Fibroblast of lung (primary cell): ENCODE results near the gene CCDC92B.
A peak's percentile ranks its signal among the peaks of the same experiment; 100 is the strongest.

ENCODE experiments used
- EZH2 ChIP-seq: IDR thresholded peaks from 2 replicates; pipeline ENCODE4 v1.5.1; 2012; ENCODE audit warnings: low read length, control low read depth, mild to moderate bottlenecking; ENCODE audit errors: missing control alignments
- TF ChIP-seq, protein P1 (sequence below), 2 donors: IDR thresholded peaks in 1 of 2; conservative IDR thresholded peaks in 1 of 2; 1 replicate in 1 of 2; 2 replicates in 1 of 2; pipeline ENCODE4 v1.5.1; 2011 to 2012; ENCODE audit warnings: low read length in 2 of 2, control low read depth in 1 of 2, inconsistent platforms in 1 of 2, low read depth in 1 of 2, mild to moderate bottlenecking in 1 of 2

DNA sequence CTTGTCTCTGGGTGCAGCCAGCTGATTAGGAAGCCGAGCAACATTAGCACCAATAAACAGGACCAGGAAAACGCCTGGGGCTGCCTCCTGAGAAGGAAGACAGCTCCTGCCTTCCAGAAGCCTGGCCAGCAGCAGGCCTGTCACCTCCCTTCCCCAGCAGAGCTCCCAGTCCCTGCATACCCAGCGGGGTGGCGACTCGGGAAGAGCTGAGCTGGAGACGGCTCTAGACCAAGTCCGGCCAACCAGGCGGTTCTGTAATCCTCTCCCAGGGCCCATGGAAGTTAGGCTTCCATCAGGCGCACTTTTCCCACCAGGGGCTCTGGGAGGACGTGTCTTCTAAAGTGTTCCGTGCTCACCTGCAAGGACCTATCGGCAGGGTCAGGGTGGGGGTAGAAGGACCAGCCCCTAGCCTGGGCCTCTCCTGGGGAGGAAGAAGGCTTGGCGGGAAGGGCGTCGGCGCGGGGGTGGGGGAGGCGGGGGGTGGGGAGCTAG is 25.9 kb downstream of the CCDC92B start:
- TF ChIP-seq EZH2, result peak; percentile 14
- TF ChIP-seq, protein P1, sequence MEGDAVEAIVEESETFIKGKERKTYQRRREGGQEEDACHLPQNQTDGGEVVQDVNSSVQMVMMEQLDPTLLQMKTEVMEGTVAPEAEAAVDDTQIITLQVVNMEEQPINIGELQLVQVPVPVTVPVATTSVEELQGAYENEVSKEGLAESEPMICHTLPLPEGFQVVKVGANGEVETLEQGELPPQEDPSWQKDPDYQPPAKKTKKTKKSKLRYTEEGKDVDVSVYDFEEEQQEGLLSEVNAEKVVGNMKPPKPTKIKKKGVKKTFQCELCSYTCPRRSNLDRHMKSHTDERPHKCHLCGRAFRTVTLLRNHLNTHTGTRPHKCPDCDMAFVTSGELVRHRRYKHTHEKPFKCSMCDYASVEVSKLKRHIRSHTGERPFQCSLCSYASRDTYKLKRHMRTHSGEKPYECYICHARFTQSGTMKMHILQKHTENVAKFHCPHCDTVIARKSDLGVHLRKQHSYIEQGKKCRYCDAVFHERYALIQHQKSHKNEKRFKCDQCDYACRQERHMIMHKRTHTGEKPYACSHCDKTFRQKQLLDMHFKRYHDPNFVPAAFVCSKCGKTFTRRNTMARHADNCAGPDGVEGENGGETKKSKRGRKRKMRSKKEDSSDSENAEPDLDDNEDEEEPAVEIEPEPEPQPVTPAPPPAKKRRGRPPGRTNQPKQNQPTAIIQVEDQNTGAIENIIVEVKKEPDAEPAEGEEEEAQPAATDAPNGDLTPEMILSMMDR (conservative IDR thresholded peaks at IDR 0.05 in 1 of 2, IDR thresholded peaks at IDR 0.05 in 1 of 2; ENCODE audit: low read depth in 1 of 2, low read length in 2 of 2), result no peak
